22Rv1 (cell line): ENCODE data around the gene GEMIN8.

Experiments
- ZFX ChIP-seq: fragments of 450-650 bp; IDR thresholded peaks from 2 replicates; pipeline ENCODE4 v1.6.1; 2017; ENCODE audit warnings: antibody characterized with exemption, borderline replicate concordance
- TF ChIP-seq, protein P1 (sequence below): fragments of 450-650 bp; IDR thresholded peaks from 2 replicates; pipeline ENCODE4 v1.5.1; 2017; ENCODE audit warnings: mild to moderate bottlenecking

DNA sequence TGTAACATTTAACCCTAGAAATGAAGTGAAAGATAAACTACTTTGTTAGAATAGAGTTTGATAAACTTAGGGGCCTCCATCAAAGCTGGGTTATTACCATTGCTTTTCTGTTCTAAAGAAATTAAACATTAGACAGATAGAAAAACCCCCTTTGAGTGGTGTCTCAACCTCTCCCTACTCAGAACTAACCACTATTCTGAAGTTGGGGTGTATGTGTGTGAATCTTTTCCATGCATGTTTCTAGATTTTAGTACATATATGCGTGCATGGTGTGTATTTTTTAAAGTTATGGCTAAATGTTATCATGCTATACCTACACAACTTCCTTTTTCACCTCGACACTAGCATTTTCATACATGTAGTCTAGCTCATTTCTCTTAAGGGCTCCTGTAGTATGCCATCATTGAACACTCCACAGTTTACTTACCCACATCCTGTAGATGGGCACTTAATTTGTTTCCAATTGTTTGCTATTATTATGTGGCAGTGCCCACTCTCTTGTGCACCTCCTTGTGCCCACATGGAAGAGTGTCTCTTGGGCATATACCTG lies 25.7 kb downstream of the GEMIN8 start:
- TF ChIP-seq, protein P1, sequence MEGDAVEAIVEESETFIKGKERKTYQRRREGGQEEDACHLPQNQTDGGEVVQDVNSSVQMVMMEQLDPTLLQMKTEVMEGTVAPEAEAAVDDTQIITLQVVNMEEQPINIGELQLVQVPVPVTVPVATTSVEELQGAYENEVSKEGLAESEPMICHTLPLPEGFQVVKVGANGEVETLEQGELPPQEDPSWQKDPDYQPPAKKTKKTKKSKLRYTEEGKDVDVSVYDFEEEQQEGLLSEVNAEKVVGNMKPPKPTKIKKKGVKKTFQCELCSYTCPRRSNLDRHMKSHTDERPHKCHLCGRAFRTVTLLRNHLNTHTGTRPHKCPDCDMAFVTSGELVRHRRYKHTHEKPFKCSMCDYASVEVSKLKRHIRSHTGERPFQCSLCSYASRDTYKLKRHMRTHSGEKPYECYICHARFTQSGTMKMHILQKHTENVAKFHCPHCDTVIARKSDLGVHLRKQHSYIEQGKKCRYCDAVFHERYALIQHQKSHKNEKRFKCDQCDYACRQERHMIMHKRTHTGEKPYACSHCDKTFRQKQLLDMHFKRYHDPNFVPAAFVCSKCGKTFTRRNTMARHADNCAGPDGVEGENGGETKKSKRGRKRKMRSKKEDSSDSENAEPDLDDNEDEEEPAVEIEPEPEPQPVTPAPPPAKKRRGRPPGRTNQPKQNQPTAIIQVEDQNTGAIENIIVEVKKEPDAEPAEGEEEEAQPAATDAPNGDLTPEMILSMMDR: no peak
- no peak for TF ChIP-seq ZFX
